NB4 (cell line): Measurements from ENCODE around the gene LRCH1.

Experiments
- DNase-seq: peaks from one replicate; pipeline ENCODE4 v3.0.0; 2010; ENCODE audit warnings: low read depth
- H3K4me3 ChIP-seq: one replicate; pipeline ENCODE4 v1.5.1; 2011; ENCODE audit warnings: mild to moderate bottlenecking, low read depth, low read length, moderate library complexity
- CTCF ChIP-seq: IDR thresholded peaks from one replicate; pipeline ENCODE4 v1.5.1; 2012; ENCODE audit warnings: low read depth, low read length
- MAX ChIP-seq: IDR thresholded peaks from 2 replicates; pipeline ENCODE4 v1.6.1; 2011; ENCODE audit warnings: low read depth, low read length
- MYC ChIP-seq: IDR thresholded peaks from 2 replicates; pipeline ENCODE4 v1.6.1; 2011; ENCODE audit warnings: low read depth, low read length
- POLR2A ChIP-seq: IDR thresholded peaks from 2 replicates; pipeline ENCODE4 v1.6.1; 2011; ENCODE audit warnings: mild to moderate bottlenecking; ENCODE audit not compliant: insufficient read length; ENCODE audit errors: extremely low read depth

Gene LRCH1

GRCh38 chr13:46552889-46553520 lies at the start of gene LRCH1:
Gene LRCH1, plus strand, starts transcription at chr13:46553170. Its CDS starts 227 bp downstream, at chr13:46553397.
- H3K4me3 ChIP-seq: peak within 1 kb of the TSS; percentile 88
- peak; percentile 68 for TF ChIP-seq MYC
- peak; percentile 69 for TF ChIP-seq MAX
- TF ChIP-seq CTCF: no peak
- TF ChIP-seq POLR2A: peak; percentile 46
- DNase-seq: peak; percentile 97

GRCh38 chr13:46504036-46504435 lies 48.9 kb upstream of the LRCH1 start:
- DNase-seq: no peak
- TF ChIP-seq MYC (no peak), CTCF (no peak), MAX (no peak), POLR2A (no peak)
- no peak overlapping the region for H3K4me3 ChIP-seq

GRCh38 chr13:46507981-46508380 lies 45.0 kb upstream of the LRCH1 start:
- no peak overlapping the region for H3K4me3 ChIP-seq
- no peak for TF ChIP-seq CTCF
- no peak for TF ChIP-seq MAX
- TF ChIP-seq MYC: no peak
- no peak for TF ChIP-seq POLR2A
- peak; percentile 68 for DNase-seq

- H3K4me3 ChIP-seq: no peak overlapping the region
- TF ChIP-seq POLR2A (no peak), MAX (no peak), MYC (no peak), CTCF (no peak)
- no peak for DNase-seq
Observed at GRCh38 chr13:46509981-46510380, 43.0 kb upstream of the LRCH1 start.

GRCh38 chr13:46515803-46516202 lies 37.2 kb upstream of the LRCH1 start:
- DNase-seq: no peak
- TF ChIP-seq MYC: no peak
- no peak for TF ChIP-seq POLR2A
- no peak for TF ChIP-seq CTCF
- TF ChIP-seq MAX: no peak
- H3K4me3 ChIP-seq: no peak overlapping the region
